WTC11 (cell line): Measurements from ENCODE around the gene TM4SF1.

ENCODE experiments used
- ATF3 ChIP-seq: sonication (generic); formaldehyde crosslinking; conservative IDR thresholded peaks from 2 replicates; pipeline ENCODE4 v1.8.1; 2022; ENCODE audit warnings: mild to moderate bottlenecking, missing genetic modification reagents
- CTCF ChIP-seq: fragments of 200-600 bp; IDR thresholded peaks from 2 replicates; pipeline ENCODE4 v1.8.0; 2022; ENCODE audit warnings: antibody characterized with exemption
- ELF4 ChIP-seq: sonication (generic); formaldehyde crosslinking; IDR thresholded peaks from 2 replicates; pipeline ENCODE4 v1.8.1; 2022; ENCODE audit warnings: low read depth, mild to moderate bottlenecking, moderate library complexity, missing genetic modification reagents
- NR3C1 ChIP-seq: sonication (generic); formaldehyde crosslinking; conservative IDR thresholded peaks from 2 replicates; pipeline ENCODE4 v1.8.1; 2023; ENCODE audit warnings: low read depth, mild to moderate bottlenecking, missing genetic modification reagents
- SMAD4 ChIP-seq: sonication (generic); formaldehyde crosslinking; IDR thresholded peaks from 2 replicates; pipeline ENCODE4 v1.8.0; 2022; ENCODE audit warnings: mild to moderate bottlenecking, missing genetic modification reagents

GRCh38 chr3:149388531-149389417, 11.3 kb upstream of the TM4SF1 start:
- TF ChIP-seq ELF4 (no peak), ATF3 (CRISPR knock-in tag) (no peak), SMAD4 (no peak), CTCF (no peak), NR3C1 (no peak)
